Measurements from ENCODE around the gene FADS1.

FADS1 gene

GRCh38 chr11:61851113-61851899, 34.5 kb upstream of the FADS1 start:
- DNase-seq (ENCODE audit: low read depth): no peak
- no peak overlapping the region for H3K4me3 ChIP-seq (ENCODE audit: low read length)
- TF ChIP-seq CTCF (IDR thresholded peaks at IDR 0.05; ENCODE audit: insufficient read depth, low read depth, low read length, missing control alignments): no peak

- H3K4me3 ChIP-seq (ENCODE audit: low read length): no peak overlapping the region
- TF ChIP-seq CTCF (IDR thresholded peaks at IDR 0.05; ENCODE audit: insufficient read depth, low read depth, low read length, missing control alignments): no peak
- no peak for DNase-seq (ENCODE audit: low read depth)
These were observed 33.9 kb upstream of the FADS1 start for GRCh38 chr11:61850687-61851086.

- no peak for TF ChIP-seq CTCF (IDR thresholded peaks at IDR 0.05; ENCODE audit: insufficient read depth, low read depth, low read length, missing control alignments)
- H3K4me3 ChIP-seq (ENCODE audit: low read length): no peak overlapping the region
- no peak for DNase-seq (ENCODE audit: low read depth)
These were observed 31.8 kb upstream of the FADS1 start for GRCh38 chr11:61848631-61849030.

GRCh38 chr11:61847914-61848581, 31.2 kb upstream of the FADS1 start:
- no peak overlapping the region for H3K4me3 ChIP-seq (ENCODE audit: low read length)
- TF ChIP-seq CTCF (IDR thresholded peaks at IDR 0.05; ENCODE audit: insufficient read depth, low read depth, low read length, missing control alignments): no peak
- no peak for DNase-seq (ENCODE audit: low read depth)

GRCh38 chr11:61846362-61847020, 29.7 kb upstream of the FADS1 start:
- TF ChIP-seq CTCF (IDR thresholded peaks at IDR 0.05; ENCODE audit: insufficient read depth, low read depth, low read length, missing control alignments): no peak
- no peak overlapping the region for H3K4me3 ChIP-seq (ENCODE audit: low read length)

GRCh38 chr11:61844909-61845565, 28.2 kb upstream of the FADS1 start:
- DNase-seq (ENCODE audit: low read depth): no peak
- no peak for TF ChIP-seq CTCF (IDR thresholded peaks at IDR 0.05; ENCODE audit: insufficient read depth, low read depth, low read length, missing control alignments)
- no peak overlapping the region for H3K4me3 ChIP-seq (ENCODE audit: low read length)

More at GRCh38 chr11:61846362-61847020, 29.7 kb upstream of the FADS1 start:
- no peak for DNase-seq (ENCODE audit: low read depth)
